HK-2 (cell line): ENCODE measurements around the gene BCKDHA.
"Not testable (repeated sequence)": the region's sequence is repeated elsewhere in the genome, so short reads cannot be mapped to it uniquely, and the experiment has no call there.

Experiments used
- DNase-seq: peaks from one replicate; pipeline ENCODE4 v3.0.0-alpha.2; 2018; ENCODE audit not compliant: unreplicated experiment

BCKDHA gene

DNA sequence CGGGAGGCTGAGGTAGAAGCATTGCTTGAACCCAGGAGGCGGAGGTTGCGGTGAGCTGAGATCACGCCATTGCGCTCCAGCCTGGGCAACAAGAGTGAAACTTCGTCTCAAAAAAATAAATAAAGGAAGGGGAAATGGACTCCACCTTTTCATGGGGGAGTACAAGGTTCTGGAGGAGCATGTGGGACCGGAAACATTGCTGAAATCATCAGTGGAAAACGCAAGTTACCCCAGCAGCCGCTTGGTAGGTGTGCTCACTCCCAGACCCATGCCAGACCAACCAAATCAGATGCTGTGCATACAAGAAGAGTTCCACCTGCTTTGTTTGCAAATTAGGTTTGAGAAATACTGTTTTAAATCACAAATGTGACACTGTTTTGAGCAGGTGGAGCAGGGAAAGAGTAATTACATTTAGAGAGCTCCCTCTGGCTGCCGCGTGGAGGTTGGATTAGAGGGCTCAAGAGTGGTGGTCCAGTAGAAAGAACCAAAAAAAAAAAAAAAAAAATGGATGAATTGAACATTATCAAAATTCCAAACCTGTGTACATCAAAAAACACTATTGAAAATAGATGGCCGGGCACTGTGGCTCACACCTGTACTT is 50.2 kb downstream of the BCKDHA start:
- DNase-seq: no peak

- peak; percentile 78 for DNase-seq
Measured at GRCh38 chr19:41449079-41449864, 51.7 kb downstream of the BCKDHA start.

DNA sequence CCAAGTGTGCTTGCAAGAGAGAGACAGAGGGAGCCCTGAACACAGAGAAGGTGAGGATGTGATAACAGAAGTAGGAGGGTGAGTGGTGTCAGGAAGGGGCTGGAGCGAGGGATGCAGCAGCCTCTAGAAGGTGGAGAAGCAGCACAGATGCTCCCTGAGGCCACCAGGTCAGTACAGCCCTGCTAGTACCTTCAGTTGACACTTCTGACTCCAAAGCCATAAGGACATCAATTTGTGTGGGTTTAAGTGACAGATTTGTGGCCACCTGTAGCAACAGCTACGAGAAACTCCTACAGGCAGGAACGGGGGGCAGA is 52.2 kb downstream of the BCKDHA start:
- no peak for DNase-seq

- DNase-seq: no peak
Measured at GRCh38 chr19:41452584-41453275, 55.1 kb downstream of the BCKDHA start.

DNA sequence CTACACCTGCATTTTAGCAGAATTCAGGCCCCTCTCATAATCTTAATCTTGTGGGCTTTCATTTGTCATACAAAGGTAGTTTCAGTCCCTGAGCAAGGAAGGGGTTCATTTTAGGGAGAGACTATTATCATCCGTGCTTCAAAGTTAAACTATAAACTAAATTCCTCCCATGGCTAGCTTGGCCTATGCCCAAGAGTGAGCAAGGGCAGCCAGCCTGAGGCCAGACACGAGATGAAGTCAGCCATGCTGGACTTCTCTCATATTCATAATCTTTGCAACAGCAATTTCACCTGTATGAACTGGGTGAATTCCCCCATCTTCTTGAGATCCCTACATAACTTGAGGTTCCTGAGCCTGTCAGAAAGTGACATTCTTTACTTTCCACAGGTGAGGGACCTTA is 58.3 kb downstream of the BCKDHA start:
- no peak for DNase-seq

DNA sequence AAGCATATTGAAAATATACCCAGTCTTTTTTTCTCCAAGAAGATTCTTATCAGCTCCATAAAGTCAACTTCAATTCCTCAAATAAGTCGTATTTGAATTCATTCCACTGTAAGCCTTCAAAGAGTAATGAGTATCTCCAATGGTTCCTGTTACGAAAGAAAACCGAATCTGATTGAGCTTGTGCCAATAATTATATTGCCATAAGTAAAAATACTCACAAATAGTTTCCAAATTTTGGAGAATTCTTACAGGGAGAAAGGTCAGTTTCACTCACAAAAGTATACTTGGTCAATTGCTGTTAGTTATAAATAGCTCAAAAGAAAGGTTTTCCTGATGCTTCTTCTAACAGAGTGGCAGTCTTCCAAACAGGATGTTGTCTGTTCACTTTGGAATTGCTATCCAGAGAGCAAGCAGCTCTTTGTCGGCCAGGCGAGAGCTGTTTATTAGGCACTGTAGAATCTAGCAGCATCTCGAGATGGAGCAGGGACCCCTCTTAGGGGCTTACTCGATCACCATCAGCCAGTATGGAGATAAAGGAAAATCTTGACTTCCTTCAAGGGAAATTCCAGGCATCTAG is 58.8 kb downstream of the BCKDHA start:
- no peak for DNase-seq

DNA sequence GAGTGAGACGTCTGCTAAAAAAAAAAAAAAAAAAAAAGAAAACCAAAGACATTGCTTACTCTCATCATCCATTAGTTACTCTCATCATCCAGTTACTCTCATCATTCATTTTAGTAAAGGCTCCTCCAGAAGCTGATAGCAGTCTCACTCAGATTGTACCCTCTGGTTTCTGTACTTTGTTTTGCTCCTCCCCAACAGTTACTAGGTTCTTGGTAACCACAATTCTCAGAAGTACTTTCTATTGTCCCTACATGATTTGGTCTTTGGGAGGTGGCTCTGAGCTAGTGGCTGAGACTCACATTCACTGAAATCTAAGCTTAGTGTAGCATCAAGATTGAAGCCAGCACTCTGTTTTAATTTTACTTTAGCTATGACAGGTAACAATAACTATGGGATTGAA is 59.6 kb downstream of the BCKDHA start:
- no peak for DNase-seq

DNA sequence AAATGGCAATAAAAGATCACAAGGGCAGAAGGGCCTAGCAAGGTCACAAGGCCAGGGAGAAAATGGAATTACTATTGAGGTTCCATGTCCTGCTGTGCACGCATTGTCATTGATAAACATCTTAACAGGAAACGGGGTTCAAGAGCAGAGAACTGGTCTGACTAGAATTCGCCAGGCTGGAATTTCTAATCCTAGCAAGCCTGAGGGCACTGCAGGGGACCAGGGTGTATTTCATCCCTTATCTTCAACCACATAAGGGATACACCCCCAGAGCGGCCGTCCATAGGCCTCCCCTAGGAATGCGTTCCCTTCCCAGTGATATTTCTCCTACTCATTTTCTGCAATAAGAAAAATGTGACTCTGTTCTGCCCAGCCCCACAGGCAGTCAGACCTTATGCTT is 64.9 kb downstream of the BCKDHA start:
- DNase-seq: no peak

GRCh38 chr19:41463257-41464256 is 65.9 kb downstream of the BCKDHA start:
- DNase-seq: not testable (repeated sequence)
